Effector CD8-positive, alpha-beta T cell (primary cell): ENCODE data around the gene TNRC6A.
"Not testable (repeated sequence)": the region's sequence is repeated elsewhere in the genome, so short reads cannot be mapped to it uniquely, and the experiment has no call there.

Source experiments
- DNase-seq: peaks from one replicate; lab custom pipeline; 2025; lab: John Stamatoyannopoulos, UW

Gene TNRC6A

DNA sequence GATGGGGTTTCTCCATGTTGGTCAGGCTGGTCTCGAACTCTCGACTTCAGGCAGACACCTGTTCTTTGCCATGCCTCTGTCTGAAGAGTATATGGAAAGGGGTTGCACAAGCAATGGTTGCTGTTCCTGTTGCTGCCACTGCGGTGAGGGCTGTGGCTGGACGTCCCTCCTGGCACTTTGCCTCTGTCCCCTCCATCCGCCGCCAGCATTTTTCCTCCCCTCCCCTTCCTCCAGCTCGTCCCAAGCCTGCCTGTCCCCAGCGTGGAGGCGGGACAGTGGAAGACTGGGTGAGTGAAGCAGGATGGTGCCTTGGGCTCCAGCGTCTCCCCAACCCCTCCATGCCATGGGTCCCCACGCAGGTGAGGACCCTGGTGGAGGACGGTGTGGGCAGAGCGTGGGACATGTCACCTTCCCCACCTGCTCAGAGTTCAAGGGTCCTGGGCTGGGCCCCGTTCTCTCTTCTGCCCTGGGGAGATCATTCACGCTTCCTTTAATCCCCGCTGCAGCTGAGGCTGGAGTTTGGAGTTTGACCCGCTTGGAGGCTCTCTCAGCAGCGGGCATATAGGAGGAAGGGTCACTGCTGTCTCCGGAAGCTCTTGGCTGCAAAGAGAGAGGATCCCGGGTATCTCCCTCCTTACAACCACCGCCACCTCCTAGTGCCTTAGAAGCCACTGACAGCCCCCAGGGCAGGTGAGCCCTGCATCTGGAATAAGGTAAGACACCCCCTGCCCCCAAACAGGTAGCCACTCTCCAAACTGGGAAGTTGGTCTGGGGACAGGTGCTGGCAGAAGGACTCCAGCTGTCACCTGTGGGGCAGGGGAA lies 116.5 kb downstream of the TNRC6A start, which contains the start of gene SLC5A11:
Gene SLC5A11, plus strand, starts transcription at position 238 of the 822 bp plus-strand sequence. CDS start 12,681 bp downstream, outside the sequence.
- no peak for DNase-seq

DNA sequence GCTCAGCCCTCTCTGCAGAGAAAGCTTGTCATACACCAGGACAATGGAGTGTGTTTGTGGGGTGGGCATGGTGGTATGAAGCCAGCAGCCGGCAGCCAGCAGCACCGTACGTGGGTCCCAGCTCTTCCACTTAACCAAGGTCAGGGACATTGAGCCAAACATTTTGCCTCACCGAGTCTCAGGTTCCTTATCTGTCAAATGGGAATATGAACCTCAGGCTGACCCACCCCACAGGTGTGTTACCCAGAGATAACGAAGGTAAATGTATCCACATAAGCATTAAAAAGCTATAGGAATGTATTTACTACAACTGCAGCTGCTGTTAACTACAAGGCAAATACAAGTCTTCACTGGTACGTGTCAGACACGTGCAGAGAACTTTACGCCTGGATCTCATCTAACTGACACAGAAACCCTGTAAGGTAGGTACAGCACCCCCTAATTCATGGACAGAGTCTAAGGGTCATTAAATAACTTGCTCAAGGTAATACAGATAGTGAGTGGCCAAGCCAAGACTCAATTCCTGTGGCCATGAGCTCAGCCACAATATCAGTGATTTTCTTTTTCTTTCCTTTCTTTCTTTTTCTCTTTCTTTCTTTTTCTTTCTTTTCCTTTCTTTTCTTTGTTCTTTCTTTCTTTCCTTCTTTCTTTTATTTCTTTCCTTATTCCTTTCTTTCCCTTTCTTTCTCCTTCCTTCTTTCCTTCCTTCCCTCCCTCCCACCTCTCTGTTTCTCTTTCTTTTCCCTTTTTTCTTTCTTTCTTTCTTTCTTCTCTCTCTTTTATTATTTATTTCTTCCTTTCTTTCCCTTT lies 117.3 kb downstream of the TNRC6A start:
- DNase-seq: no peak

DNA sequence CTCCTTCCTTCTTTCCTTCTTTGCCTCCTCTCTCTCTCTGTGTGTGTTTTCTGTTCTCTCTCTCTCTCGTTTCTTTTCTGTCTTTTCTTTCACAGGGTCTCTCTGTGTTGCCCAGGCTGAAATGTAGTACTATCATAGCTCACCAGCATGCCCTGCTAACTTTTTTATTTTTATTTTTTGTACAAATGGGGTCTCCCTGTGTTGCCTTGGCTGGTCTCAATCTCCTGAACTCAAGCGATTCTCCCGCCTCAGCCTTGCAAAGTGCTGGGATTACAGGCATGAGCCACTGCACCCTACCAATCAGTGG lies 117.9 kb downstream of the TNRC6A start:
- no peak for DNase-seq

DNA sequence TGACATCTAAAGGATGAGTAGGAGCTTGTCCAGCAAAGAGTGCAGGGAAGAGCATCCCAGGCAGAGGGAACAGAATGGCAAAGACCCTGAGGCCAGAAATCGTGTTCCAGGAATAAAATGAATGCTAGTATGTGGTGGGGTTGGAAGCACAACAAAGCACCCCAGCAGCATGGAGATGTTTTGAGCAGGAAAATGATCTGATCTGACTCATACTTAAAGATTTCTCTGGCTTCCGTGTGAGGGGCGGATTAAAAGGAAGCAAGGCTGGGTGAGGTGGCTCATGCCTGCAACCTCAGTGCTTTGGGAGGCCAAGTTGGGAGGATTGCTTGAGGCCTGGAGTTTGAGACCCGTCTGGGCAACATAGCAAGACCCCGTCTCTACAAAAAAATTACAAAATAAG lies 118.6 kb downstream of the TNRC6A start:
- no peak for DNase-seq

DNA sequence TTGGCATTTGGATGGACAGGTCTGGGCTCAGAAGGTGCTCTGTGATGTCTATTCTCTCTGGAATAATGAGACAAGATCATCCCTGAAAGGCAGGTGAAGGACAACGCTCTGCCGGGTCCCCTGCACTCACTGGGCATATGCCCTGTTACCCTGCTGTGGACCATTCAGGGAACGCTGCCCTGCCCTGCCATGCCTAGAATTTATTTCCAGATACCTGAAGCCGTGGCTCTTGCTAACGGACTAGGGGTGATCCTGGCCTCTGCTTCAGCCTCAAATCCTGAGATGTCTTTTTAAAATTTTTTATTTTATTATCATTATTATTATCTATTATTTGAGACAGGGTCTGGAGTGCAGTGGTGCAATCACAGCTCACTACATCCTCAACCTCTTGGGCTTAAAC lies 120.2 kb downstream of the TNRC6A start:
- no peak for DNase-seq

DNA sequence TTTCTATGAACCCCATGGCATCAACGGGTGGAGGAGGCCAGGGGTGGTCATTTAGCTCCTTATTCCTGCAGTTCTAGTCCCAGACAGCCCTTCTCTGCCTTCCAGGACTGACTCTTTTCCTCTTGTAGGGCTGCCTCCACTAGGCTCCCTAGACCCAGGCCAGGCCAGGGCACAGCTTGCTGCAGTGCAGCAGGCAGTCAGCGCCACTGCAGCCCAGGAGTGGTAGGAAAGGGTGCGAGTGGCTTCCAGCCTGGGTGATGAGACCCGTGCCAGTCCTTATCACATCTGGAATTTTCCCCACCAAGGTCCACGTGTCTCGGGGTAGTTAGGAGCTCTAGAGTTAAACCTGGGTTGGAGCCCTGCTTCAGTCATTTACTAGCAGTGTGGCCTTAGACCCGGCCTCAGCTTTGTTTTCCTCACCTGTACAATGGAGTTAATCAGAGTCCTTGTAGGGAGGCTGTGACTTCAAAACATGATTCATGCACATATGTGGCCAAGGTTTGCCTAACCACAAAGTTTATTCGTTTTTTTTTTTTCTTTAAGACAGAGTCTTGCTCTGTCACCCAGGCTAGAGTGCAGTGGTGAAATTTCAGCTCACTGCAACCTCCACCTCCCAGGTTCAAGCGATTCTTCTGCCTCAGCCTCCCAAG lies 121.0 kb downstream of the TNRC6A start:
- DNase-seq: no peak

DNA sequence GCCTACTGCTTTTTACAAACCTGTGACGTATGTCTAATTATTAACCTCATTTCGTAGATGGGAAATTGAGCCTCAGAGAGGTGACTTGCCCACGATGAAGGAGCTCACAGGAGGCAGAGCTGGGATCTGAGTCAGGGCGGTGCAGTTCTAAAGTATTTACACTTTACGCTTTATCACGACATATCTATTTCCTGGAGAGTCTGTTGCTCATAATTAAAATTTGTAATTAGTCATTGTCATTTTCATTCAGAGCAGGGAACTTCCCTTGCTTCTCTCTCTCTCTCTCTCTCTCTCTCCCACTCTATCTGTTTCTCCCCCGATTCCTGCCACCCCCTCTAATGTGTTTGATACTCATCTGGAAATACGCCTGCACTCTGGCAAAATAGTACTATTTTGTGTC lies 122.2 kb downstream of the TNRC6A start:
- DNase-seq: no peak

DNA sequence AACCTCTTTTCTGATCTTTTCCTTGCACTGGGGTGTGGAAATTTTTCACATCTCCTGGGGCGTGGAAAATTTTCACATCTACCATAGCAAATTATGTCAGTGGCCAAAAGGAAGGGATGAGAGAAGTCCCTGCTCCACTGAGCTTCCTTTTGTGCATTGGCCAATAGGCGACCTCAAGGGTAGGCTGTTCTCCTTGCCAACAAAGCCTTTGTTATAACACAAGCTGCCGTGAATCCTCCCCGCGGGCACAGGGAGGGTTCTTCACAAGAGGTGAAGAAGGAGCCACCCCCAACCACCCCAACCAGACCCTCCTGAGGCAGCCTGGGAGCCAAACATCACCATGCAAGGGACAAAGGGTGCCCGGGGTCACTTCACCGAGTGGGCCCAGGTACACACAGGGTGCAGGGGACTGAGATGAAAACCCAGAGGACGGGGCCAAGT lies 122.8 kb downstream of the TNRC6A start:
- no peak for DNase-seq

DNA sequence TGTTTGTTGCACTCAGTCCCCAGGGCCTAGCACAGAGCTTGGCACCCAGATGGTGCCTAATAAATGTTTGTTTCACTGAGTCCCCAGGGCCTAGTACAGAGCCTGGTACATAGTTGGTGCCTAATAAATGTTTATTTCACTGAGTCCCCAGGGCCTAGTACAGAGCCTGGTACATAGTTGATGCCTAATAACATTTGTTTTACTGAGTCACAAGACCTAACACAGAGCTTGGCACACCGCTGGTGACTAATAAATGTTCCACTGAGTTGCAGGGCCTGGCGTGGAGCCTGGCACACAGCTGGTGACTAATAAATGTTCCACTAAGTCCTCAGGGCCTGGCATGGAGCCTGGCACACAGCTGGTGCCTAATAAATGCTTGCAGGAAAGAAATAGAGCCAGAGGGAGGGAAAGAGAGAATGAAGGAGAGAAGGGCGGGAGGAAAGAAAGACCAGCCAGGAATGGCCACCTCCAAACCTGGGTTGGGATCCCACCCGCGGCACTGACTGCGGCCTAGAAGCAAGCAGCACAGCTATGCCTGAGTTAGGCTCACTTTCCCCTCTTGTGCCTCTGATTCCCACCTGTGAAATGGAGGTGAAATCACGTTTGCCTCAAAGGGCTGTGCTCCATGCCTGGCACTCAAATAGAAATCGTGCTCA lies 123.8 kb downstream of the TNRC6A start:
- DNase-seq: no peak

DNA sequence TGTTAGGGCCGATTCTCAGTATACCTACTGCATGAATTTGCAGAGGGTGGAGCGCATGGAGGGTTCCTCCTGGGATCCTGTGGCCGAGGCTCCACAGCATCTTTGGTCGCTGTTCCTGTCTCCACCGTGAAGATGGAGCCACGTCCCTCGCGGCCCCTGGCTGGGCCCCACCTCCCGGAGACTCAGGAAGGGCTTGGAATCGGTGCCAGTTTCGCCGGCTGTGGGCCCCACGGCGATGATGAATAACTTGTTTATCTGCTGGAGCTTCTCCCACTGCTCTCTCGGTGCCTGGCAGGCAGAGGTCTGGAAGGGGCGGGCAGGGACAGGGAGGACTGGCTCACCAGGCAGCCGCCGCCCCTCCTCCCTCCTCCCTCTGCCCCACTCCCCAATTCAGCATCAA lies 124.4 kb downstream of the TNRC6A start:
- DNase-seq: no peak

DNA sequence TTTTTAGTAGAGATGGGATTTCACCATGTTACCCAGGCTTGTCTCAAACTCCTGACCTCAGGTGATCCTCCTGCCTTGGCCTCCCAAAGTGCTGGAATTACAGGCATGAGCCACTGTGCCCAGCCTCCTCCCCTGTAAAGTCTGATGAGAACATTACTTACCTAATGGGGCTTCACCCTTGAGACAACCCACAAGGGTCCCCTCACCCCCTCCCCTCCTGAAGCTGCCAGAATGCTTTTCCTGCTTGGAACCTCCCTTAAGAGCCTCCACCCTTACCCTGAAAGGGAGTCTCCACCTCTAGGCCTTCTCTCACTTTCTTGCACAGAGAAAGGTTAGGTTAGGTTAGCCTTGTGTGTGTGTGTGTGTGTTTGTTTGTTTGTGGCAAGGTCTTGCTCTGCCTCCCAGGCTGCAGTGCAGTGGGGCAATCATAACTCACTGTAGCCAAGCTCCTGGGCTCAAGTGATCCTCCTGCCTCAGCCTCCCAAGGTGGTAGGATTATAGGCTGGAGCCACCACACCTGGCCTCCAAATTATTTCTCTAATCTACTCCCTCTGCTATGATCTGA lies 125.2 kb downstream of the TNRC6A start:
- no peak for DNase-seq

DNA sequence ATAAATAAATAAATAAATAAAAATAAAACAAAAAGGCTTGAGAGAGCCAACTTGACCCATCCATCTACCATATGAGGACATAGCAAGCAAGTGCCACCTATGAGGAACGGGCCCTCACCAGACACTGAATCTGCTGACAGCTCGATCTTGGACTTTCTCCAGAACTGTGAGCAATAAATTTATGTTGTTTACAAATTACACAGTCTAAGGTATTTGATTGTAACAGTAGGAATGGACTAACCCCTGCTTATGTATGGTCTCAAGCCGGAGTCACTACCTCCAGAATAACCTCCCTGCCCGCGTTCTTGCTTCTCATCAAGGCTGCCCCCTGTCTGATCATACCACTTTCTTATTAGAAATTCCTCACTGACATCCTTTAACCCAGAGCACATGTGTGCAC lies 126.2 kb downstream of the TNRC6A start:
- no peak for DNase-seq

DNA sequence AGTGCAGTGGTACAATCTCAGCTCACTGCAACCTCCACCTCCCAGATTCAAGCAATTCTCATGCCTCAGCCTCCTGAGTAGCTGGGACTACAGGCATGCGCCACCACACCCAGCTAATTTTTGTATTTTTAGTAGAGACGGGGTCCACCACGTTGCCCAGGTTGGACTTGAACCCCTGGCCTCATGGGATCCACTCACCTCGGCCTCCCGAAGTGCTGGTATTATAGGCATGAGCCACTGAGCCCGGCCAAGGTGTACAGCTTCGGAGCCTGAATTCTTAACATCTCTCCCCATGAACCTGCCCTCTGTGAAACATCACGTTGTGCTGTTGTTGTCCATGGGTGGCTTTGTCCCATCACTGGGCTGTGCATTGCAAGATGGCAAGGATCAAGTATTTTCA lies 127.4 kb downstream of the TNRC6A start:
- not testable (repeated sequence) for DNase-seq

DNA sequence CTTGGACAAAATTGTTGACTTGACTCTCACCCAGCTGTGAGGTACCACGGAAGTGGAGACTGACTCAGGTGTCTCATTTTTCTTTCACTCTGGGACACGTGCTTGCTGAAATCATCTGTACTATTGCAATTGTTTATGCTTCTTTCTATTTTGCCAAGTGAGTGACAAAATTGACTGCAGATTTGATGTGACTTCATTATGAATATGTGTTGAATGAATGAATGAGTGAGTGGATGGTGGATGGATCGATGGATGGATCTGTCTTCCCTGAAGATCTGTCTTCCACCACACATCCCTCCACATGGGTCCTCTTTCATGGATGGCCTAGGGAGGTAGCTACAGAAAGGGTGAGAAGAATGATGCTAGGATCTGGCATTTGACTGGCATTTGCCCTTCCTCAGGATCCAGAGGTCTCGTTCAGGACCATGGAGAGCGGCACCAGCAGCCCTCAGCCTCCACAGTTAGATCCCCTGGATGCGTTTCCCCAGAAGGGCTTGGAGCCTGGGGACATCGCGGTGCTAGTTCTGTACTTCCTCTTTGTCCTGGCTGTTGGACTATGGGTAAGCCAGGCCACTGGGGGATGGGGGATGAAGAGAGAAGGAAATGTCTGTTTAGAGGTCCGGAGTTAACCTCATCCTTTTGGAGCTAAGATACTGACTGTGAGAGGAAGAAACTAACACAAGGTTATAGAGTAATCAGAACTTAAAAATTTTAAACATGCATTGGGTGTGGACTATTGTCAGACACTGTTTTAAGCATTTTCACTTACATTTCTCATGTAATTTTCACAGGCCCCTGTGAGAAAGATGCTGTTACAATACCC lies 129.0 kb downstream of the TNRC6A start:
- DNase-seq: peak; percentile 1

DNA sequence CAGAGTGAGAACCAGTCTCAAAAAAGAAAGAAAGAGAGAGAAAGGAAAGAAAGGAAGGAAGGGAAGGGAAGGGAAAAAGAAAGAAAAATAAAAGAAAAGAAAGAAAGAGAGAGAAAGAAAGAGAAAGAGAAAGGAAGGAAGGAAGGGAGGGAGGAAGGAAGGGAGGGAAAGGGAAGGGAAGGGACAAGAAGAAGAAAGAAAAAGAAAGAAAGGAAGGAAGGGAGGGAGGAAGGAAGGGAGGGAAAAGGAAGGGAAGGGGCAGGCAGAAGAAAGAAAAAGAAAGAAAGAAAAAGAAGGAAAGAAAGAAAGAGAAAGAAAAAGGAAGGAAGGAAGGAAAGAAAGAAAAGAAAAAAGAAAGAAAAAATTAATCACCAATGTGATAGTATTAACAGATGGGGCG lies 132.0 kb downstream of the TNRC6A start:
- DNase-seq: no peak

DNA sequence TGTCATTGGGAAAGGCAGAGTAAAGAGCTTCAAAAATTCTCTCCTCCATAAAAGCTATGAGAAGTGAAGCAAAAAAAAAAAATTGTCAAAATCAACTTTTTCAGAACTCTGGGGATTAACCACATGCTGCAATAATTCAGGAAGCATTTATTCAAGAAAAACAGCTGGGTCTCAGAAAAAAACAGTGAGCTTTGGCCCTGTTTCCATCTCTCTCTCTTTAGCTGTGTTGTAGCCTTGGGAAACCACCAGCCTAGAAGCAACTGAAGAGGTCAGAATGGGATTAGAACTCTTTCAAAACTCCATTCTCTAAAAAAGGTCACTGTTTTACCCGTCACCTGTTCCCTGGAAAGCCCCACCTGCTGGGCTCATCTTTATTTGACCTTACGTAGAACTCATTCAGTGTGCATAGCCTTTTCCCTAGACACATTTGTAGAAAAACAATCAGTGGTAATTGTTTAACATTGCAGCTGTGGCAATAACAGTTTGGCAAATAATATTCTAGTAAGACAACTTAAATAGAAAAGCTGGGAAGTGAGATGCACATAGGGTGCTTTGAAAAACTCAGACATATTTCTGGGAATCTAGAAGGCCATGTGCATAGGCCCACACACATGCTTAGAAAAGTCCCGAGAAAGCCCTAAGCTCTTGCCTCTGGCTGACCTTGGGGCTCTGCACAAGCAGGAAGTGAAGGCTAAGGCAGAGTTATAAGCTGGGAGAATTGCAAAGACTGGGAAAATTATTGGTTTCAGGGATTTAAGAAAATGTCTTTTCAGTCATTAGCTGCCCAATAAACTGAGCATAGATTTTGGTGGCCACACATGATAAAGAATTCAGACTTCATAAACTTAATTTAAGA lies 134.4 kb downstream of the TNRC6A start:
- DNase-seq: no peak

DNA sequence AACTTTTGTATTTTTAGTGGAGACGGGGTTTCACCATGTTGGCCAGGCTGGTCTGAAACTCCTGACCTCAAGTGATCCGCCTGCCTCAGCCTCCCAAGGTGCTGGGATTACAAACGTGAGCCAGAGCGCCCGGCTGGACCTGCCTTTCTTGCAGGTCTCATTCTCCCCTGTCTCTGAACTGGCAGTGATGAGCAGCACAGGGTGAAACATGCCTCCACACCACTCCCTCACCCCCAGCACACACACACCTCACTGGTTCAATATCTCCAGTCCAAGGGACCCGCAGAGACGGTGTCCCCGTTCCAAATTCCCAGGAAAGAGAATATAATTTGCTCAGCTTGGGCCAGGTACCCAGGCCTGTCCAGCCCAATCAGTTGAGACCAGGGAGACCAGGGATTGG lies 139.6 kb downstream of the TNRC6A start:
- no peak for DNase-seq

DNA sequence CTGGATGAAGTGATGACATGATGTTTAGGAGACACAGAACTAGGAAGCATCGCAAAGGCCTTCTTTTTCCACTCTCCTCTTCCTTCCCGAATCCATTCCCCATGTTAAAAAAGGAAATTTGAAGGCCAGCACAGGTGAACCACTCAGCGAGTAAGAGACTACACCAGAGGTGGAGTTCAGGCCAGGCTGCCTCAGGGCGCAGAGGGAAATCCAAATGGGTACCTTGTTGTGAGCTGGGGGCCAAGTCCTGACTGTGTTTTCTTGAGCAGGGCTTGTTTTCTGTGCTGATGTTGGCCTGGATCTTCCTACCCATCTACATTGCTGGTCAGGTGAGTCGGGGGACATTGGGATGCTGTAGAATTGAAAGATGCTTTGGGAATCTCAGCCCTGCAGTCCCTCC lies 142.4 kb downstream of the TNRC6A start:
- no peak for DNase-seq

DNA sequence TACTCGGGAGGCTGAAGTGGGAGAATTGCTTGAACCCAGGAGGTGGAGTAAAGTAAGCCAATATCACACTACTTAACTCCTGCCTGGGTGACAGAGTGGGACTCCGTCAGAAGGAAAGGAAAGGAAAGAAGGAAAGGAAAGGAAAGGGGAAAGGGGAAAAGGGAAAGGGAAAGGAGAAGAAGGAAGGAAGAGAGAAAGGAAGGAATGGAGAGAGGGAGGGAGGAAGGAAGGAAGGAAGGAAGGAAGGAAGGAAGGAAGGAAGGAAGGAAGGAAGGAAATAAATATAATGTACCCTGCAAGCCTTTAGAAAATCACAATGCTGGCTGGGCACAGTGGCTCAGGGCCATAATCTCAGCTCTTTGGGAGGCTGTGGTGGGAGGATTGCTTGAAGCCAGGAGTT lies 143.6 kb downstream of the TNRC6A start:
- DNase-seq: no peak

DNA sequence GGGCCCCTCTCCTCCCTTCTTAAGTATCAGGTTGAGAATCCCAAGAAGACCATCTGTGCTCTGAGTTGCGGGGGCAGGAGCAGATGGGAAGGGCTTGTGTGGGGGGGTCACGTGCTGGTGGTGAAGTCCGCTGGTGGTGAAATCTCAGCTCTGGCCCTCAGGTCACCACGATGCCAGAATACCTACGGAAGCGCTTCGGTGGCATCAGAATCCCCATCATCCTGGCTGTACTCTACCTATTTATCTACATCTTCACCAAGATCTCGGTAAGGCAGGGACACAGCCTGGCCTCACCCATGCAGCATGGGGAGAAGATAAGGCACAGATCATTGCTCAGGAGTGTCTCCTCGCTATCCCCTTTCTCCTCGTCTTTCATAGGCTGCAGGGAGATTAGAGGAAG lies 146.0 kb downstream of the TNRC6A start:
- no peak for DNase-seq
